Measurements from ENCODE around the gene DPP10.

- TF ChIP-seq, protein P1, sequence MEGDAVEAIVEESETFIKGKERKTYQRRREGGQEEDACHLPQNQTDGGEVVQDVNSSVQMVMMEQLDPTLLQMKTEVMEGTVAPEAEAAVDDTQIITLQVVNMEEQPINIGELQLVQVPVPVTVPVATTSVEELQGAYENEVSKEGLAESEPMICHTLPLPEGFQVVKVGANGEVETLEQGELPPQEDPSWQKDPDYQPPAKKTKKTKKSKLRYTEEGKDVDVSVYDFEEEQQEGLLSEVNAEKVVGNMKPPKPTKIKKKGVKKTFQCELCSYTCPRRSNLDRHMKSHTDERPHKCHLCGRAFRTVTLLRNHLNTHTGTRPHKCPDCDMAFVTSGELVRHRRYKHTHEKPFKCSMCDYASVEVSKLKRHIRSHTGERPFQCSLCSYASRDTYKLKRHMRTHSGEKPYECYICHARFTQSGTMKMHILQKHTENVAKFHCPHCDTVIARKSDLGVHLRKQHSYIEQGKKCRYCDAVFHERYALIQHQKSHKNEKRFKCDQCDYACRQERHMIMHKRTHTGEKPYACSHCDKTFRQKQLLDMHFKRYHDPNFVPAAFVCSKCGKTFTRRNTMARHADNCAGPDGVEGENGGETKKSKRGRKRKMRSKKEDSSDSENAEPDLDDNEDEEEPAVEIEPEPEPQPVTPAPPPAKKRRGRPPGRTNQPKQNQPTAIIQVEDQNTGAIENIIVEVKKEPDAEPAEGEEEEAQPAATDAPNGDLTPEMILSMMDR (conservative IDR thresholded peaks at IDR 0.05) = no peak
- no peak for TF ChIP-seq ZFX (IDR thresholded peaks at IDR 0.05)
Observed at GRCh38 chr2:114925296-114926255, 483.1 kb downstream of the DPP10 start.

All from C4-2B (cell line).